Activated CD4-positive, alpha-beta T cell treated with anti-CD3 and anti-CD28 coated beads for 36 hours (primary cell): Measurements from ENCODE around the gene LRSAM1. TPM values are rescaled to one million over a fixed set of nuclear protein-coding genes. Genes with fewer than 3 reads are reported as not detected.
A peak's percentile ranks its signal among the peaks of the same experiment; 100 is the strongest.

Experiments used
- ATAC-seq: fragments of 200-7000 bp; cut with Tn5 transposase; one replicate; pipeline ENCODE4 v1.10.0; 2021; ENCODE audit warnings: mild to moderate bottlenecking, moderate library complexity
- CTCF ChIA-PET: fragments of 350-600 bp; sonication (Branson Sonifier 250); formaldehyde crosslinking; loops from one replicate; lab custom pipeline; 2021; ENCODE audit warnings: antibody characterized with exemption; lab: Charles Lee
- POLR2A ChIA-PET: fragments of 350-600 bp; sonication (Branson Sonifier 250); formaldehyde crosslinking; loops from one replicate; lab custom pipeline; 2021; ENCODE audit warnings: antibody characterized with exemption, inconsistent platforms; lab: Charles Lee
- DNase-seq: peaks from one replicate; pipeline ENCODE4 v3.0.0-alpha.2; 2020
- H3K27ac Mint-ChIP-seq: one replicate; pipeline ENCODE4 v1.8.0; 2021; ENCODE audit warnings: mixed read lengths
- H3K27me3 Mint-ChIP-seq: one replicate; pipeline ENCODE4 v1.8.0; 2021; ENCODE audit warnings: mixed read lengths
- H3K36me3 Mint-ChIP-seq: one replicate; pipeline ENCODE4 v1.8.0; 2021; ENCODE audit warnings: low read depth, mixed read lengths
- H3K4me1 Mint-ChIP-seq: one replicate; pipeline ENCODE4 v1.8.0; 2021; ENCODE audit warnings: mixed read lengths
- H3K4me3 Mint-ChIP-seq: one replicate; pipeline ENCODE4 v1.8.0; 2021; ENCODE audit warnings: mild to moderate bottlenecking, moderate library complexity, mixed read lengths
- H3K9me3 Mint-ChIP-seq: one replicate; pipeline ENCODE4 v1.8.0; 2021; ENCODE audit warnings: low read depth, mixed read lengths
- intact Hi-C, 2 experiments: fragments of 100-400 bp; cut with DNase I in 1 of 2; cut with micrococcal nuclease in 1 of 2; formaldehyde crosslinking; loops; one replicate each; pipeline versions ENCODE4 v1.14.2 to v1.15.1; 2022 to 2024; cut with DNase I, micrococcal nuclease
- total RNA-seq, 2 experiments: library from RNA; stranded (reverse); gene quantifications; one replicate each; pipeline ENCODE4 v1.2.3, GENCODE V29; 2021

LRSAM1 gene
- total RNA-seq, 2 experiments from 2014 or later = 20.0 to 20.4 TPM

GRCh38 chr9:127426756-127427155 is 24.6 kb upstream of the LRSAM1 start:
- peaks cover 40% of the 10 kb centered on the region for H3K36me3 Mint-ChIP-seq
- POLR2A ChIA-PET = no interaction called here
- intact Hi-C loops = loop anchor here (1.0 to 10.0 kb wide), 8 partner anchors 38 to 1902 kb away; partner anchors contain the start of genes CDK9 (in 1 of the 2) and STXBP1 (in 1 of the 2)

DNA sequence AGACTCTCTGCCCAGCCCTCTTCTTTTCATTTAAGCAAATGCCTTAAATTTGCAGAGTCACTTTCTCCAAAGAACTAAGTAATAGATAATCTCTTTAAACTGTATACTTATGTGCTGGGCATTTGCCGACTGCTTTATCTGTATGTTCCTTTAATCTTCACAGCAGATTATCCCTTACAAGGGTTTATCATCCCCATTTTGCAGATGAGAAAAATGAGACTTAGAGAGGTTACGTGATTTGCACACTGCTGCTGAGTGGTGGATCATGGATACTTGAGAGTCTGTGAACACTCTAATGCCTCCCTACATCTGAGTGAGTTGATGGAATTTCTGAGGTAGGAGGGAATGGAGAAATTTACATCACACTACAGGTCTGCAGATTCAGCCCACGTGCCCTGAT is 23.0 kb upstream of the LRSAM1 start:
- no peak overlapping the region for H3K4me3 Mint-ChIP-seq
- no peak for ATAC-seq
- CTCF ChIA-PET = interaction anchor here (0.6 kb wide), 1 partner anchor 39 kb away, joined by 3 read pairs; no protein-coding TSS in a partner anchor

More at GRCh38 chr9:127426756-127427155, 24.6 kb upstream of the LRSAM1 start:
- DNase-seq (peak; percentile 77), ATAC-seq (peak; percentile 71)
- CTCF ChIA-PET = interaction anchor here (0.7 kb wide), 1 partner anchor 89 kb away, joined by 3 read pairs; no protein-coding TSS in a partner anchor
- Mint-ChIP-seq H3K27ac (peak overlapping the region; percentile 89), H3K4me3 (peak overlapping the region; percentile 99), H3K4me1 (peaks cover 55% of the 10 kb centered on the region), H3K9me3 (no peaks in the 10 kb centered on the region), H3K27me3 (no peaks in the 10 kb centered on the region)

DNA sequence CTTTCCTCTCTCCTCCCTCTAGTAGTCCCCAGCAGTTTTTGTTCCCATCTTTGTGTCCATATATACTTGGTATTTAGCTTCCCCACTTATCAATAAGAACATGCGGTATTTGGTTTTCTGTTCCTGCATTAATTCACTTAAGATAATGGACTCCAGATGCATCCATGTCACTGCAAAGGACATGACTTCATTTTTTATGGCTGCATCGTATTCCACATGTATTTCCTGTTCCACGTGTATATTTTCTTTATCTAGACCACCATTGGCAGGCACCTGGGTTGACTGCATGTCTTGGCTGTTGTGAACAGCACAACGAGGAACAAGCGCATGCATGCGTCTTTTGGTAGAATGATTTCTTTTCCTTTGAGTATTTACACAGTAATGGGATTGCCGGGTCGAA is 20.9 kb upstream of the LRSAM1 start:
- peaks cover 62% of the 10 kb centered on the region for H3K36me3 Mint-ChIP-seq
- no peaks in the 10 kb centered on the region for H3K9me3 Mint-ChIP-seq
- no peaks in the 10 kb centered on the region for H3K27me3 Mint-ChIP-seq
- ATAC-seq (no peak), DNase-seq (no peak)
- CTCF ChIA-PET = interaction anchor here (0.6 kb wide), 1 partner anchor 57 kb away, joined by 3 read pairs; no protein-coding TSS in a partner anchor
- peaks cover 39% of the 10 kb centered on the region for H3K4me1 Mint-ChIP-seq
- no peak overlapping the region for H3K4me3 Mint-ChIP-seq
- POLR2A ChIA-PET = no interaction called here
- intact Hi-C loops = no loop called here
- no peak overlapping the region for H3K27ac Mint-ChIP-seq

More for the DNA sequence above, 23.0 kb upstream of the LRSAM1 start:
- Mint-ChIP-seq H3K27ac (no peak overlapping the region), H3K36me3 (peaks cover 47% of the 10 kb centered on the region), H3K4me1 (peaks cover 46% of the 10 kb centered on the region), H3K9me3 (no peaks in the 10 kb centered on the region), H3K27me3 (no peaks in the 10 kb centered on the region)
- DNase-seq = no peak
- intact Hi-C loops = loop anchor here (5.0 to 10.0 kb wide), 4 partner anchors 204 to 1904 kb away; partner anchors contain the start of gene CDK9 (in 1 of the 2)
- POLR2A ChIA-PET = interaction anchor here (0.7 kb wide), 1 partner anchor 16 kb away, joined by 3 read pairs; no protein-coding TSS in a partner anchor

- ChIA-PET POLR2A (no interaction called here), CTCF (no interaction called here)
- Mint-ChIP-seq H3K9me3 (no peaks in the 10 kb centered on the region), H3K27ac (no peak overlapping the region), H3K27me3 (no peaks in the 10 kb centered on the region), H3K4me1 (peaks cover 10% of the 10 kb centered on the region), H3K4me3 (no peak overlapping the region), H3K36me3 (peaks cover 70% of the 10 kb centered on the region)
- DNase-seq (peak; percentile 53), ATAC-seq (peak; percentile 77)
- intact Hi-C loops = no loop called here
These were observed 13.6 kb upstream of the LRSAM1 start for GRCh38 chr9:127437497-127438264.

- Mint-ChIP-seq H3K9me3 (no peaks in the 10 kb centered on the region), H3K36me3 (peaks cover 71% of the 10 kb centered on the region), H3K4me3 (no peak overlapping the region), H3K4me1 (peaks cover 10% of the 10 kb centered on the region), H3K27me3 (no peaks in the 10 kb centered on the region), H3K27ac (no peak overlapping the region)
- ATAC-seq (no peak), DNase-seq (no peak)
- intact Hi-C loops = no loop called here
- POLR2A ChIA-PET = no interaction called here
- CTCF ChIA-PET = no interaction called here
These were observed 12.9 kb upstream of the LRSAM1 start for GRCh38 chr9:127438394-127438793.

- Mint-ChIP-seq H3K36me3 (peaks cover 86% of the 10 kb centered on the region), H3K4me3 (no peak overlapping the region), H3K4me1 (peaks cover 29% of the 10 kb centered on the region), H3K9me3 (peaks cover 12% of the 10 kb centered on the region), H3K27me3 (no peaks in the 10 kb centered on the region), H3K27ac (peak overlapping the region; percentile 68)
- intact Hi-C loops = no loop called here
- ChIA-PET CTCF (interaction anchor here (0.5 kb wide), 1 partner anchor 10 kb away, joined by 3 read pairs; no protein-coding TSS in a partner anchor), POLR2A (interaction anchor here (0.6 to 1.5 kb wide), 4 partner anchors 16 to 48 kb away, joined by 3 to 6 read pairs (median 4); partner anchors contain the start of genes SLC2A8 and ZNF79)
- no peak for ATAC-seq
- DNase-seq = no peak
These were observed 6.9 kb upstream of the LRSAM1 start for GRCh38 chr9:127444283-127444920.

DNA sequence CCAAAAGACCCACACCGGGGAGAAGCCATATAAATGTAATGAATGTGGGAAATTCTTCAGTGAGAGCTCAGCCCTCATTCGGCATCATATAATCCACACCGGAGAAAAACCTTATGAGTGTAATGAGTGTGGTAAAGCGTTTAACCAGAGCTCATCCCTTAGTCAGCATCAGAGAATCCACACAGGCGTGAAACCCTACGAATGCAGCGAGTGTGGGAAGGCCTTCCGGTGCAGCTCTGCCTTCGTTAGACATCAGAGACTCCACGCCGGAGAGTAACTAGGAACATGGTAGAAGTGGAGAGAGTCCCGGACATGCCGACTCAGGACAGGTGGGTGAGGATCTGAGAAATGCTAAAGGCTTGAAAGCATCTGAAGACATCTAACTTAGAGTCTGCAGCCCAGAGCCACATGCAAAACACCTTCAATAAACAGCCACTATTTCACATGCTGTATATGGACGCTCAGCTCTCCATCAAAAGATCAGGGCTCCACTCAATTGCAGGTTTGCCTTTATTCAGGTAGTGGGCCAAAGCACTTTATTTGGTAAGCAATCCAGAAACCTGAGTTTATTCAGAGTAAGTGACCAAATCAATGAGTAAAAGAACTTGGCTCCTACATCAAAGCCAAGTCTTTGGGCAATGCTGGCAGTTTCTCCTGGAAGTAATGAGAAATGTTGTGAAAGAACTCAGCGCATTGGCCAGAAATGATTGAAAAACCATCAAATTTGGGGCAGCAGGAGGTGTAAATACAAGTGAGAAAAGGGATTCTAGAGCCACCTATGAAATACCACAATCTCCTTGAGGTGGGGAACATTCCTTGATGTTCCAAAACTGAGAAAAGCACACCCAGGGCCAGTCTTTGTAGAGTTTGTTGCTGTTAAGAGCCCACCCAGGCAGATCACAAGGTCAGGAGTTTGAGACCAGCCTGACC is 6.1 kb upstream of the LRSAM1 start:
- DNase-seq = no peak
- Mint-ChIP-seq H3K36me3 (peaks cover 93% of the 10 kb centered on the region), H3K4me1 (peaks cover 31% of the 10 kb centered on the region), H3K4me3 (no peak overlapping the region), H3K9me3 (peaks cover 12% of the 10 kb centered on the region), H3K27me3 (no peaks in the 10 kb centered on the region), H3K27ac (peak overlapping the region; percentile 68)
- intact Hi-C loops = no loop called here
- ATAC-seq = no peak
- POLR2A ChIA-PET = interaction anchor here (1.5 kb wide), 2 partner anchors 21 to 48 kb away, joined by 4 to 6 read pairs; partner anchors contain the start of genes SLC2A8 and ZNF79
- CTCF ChIA-PET = no interaction called here

DNA sequence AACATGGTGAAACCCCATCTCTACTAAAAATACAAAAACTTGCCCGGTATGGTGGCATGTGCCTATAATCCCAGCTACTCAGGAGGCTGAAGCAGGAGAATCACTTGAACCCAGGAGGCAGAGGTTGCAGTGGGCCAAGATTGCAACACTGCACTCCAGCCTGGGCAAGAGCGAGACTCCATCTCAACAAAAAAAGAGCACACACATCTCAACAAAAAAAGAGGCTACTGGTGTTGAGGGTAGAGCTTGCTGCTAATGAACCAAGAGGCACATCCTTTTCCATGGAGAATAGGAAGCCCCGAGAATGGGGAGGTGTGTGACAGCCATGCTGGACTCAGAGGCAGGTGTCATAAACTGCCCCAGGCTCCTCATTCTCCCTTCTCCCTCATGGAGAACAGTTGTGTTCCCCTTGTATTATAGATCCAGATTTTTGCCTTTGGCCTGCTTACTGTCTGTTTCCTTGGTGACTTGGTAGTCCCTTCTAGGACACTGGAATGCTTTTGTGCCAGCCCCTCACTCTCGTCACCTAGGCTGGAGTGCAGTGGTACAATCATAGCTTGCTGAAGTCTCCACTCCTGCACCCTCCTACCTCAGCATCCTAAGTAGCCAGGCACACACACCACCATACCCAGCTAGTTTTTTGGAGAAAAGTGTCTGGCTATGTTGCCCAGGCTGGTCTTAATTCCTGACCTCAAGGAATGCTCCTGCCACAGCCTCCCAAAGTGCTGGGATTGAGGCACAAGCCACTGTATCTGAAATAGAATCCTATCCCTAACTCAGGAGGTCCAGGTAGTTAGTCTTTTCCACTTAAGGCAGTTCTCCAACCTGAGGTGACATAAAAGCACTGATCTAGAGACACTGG is 5.2 kb upstream of the LRSAM1 start:
- peaks cover 93% of the 10 kb centered on the region for H3K36me3 Mint-ChIP-seq
- peaks cover 31% of the 10 kb centered on the region for H3K4me1 Mint-ChIP-seq
- POLR2A ChIA-PET = no interaction called here
- DNase-seq = no peak
- no peak overlapping the region for H3K4me3 Mint-ChIP-seq
- CTCF ChIA-PET = no interaction called here
- H3K9me3 Mint-ChIP-seq = peaks cover 12% of the 10 kb centered on the region
- no peaks in the 10 kb centered on the region for H3K27me3 Mint-ChIP-seq
- no peak for ATAC-seq
- intact Hi-C loops = no loop called here
- peak overlapping the region; percentile 98 for H3K27ac Mint-ChIP-seq

DNA sequence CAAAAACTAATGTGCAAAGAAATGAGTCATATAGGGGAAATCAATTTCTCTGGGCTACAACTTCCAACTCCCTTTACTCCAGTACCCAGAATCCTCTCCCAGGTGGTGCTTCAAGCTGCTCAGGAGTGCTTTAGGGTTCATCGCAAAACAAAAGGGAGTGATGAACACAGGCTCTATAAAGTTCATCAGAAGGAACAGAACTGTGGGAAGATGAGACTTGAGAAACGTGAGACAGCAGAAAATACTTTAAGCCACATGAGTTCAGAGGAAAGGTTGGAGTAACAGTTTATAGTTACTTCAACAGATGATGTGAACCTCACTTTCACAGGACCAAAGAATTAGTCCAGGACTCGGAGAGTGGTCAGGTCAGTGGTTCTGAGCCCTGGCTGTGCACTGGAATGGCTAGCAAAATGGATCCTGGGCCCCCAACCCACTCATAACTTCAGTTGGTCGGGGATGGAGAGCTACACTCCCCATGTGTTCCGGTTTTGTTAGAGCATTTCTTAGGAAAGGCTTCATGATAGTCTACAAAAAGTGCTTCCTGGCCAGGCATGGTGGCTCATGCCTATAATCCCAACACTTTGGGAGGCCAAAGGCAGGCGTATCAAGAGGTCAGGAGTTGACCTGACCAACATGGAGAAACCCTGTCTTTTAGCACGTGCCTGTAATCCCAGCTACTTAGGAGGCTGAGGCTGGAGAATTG is 4.4 kb upstream of the LRSAM1 start:
- H3K36me3 Mint-ChIP-seq = peaks cover 90% of the 10 kb centered on the region
- peaks cover 12% of the 10 kb centered on the region for H3K9me3 Mint-ChIP-seq
- ATAC-seq (peak; percentile 20), DNase-seq (no peak)
- intact Hi-C loops = no loop called here
- POLR2A ChIA-PET = interaction anchor here (1.0 kb wide), 1 partner anchor 58 kb away, joined by 3 read pairs; no protein-coding TSS in a partner anchor
- H3K4me3 Mint-ChIP-seq = peak overlapping the region; percentile 98
- CTCF ChIA-PET = no interaction called here
- H3K27me3 Mint-ChIP-seq = no peaks in the 10 kb centered on the region
- H3K4me1 Mint-ChIP-seq = peaks cover 31% of the 10 kb centered on the region
- H3K27ac Mint-ChIP-seq = peak overlapping the region; percentile 98
